Measurements from ENCODE around the gene DDX41.
"Not testable (repeated sequence)": the region's sequence is repeated elsewhere in the genome, so short reads cannot be mapped to it uniquely, and the experiment has no call there.

DDX41 gene

DNA sequence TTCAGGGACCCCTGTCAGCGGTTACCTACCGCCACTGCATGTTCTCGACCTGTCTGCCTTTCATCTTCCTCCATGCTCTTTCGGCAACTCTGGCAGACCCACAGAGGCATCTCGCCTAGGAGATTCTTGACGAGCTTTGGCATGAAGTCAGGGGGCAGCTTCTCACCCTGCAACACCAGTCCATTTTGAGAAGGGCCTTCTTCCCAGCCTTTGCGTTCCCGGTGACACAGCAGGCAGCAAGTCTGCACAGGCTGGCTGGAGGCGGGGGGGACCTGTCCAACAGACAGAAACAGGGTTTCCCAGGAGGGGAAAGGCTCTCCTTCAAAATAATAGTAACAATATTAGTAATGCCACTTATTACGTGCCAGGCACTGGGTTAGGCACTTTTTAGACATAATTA is 22.1 kb upstream of the DDX41 start:
- DNase-seq (ENCODE audit: extremely low spot score, insufficient read length, low read depth) = no peak

DNA sequence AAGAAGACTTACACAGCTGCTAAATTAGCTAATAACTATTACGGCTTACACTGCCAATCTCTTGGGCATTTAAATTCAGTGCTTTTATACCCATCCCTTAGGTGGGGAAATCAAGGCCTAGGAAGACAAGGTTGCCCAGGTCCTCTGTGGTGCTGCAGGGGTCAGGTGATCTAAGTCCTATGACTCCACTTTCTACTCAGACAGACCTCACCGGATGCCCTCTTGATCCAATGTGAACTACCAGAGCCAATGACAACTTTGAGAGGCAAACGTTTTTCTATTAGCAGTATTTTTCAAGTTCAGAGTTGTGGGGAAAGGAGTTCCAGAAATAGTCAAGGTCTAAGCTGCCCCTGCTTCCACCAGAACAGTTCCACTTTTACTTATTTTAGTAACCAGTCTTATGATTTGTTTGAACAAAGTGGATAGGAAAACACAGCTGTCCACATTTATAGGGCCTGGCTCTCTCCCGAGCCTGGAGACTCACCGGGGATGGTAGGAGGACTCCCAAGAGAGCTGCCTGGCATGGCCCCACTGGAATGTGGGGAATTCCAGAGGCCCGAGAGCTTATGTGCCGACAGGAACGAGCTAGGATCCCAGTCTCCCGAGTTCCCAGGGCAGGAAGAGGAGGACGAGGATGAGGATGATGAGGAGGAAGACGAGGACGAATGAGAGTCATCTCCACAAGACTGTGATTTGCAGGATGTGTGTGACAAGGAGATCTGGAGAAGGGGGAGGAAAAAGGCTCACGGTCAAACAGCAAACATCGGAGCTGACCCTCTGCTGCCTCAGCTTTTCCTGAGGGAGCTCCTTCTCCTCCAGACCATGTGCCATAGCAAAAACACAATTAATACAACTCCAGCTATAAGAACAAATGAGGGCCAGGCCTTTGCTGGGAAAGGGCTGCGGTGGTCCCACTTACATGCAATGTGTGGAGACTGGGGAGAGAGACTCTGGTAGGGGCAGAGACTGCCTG is 20.9 kb upstream of the DDX41 start:
- DNase-seq (ENCODE audit: extremely low spot score, insufficient read length, low read depth) (no peak), FAIRE-seq (no peak)

More for the DNA sequence above, 22.1 kb upstream of the DDX41 start:
- no peak for FAIRE-seq

DNA sequence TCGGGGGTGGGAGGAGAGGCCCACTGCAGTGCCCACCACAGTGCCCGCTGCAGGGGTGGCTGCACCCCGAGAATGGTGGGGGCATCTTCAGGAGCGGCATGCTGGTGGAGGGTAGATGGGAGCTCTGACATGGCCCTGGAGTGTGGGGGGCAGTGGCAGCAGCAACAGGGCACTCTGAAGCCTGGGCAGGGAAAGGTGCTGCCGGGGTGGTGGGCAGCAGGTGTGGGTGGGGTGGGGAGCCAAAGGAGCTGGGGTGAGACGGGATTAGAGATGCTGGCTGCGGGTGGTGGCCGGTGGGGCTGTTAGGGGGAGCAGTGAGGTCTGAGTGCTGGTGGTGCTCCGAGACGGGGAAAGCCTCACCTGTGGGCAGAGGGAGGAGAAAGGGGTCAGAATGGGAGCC is 19.6 kb upstream of the DDX41 start:
- DNase-seq (ENCODE audit: extremely low spot score, insufficient read length, low read depth) (no peak), FAIRE-seq (no peak)

DNA sequence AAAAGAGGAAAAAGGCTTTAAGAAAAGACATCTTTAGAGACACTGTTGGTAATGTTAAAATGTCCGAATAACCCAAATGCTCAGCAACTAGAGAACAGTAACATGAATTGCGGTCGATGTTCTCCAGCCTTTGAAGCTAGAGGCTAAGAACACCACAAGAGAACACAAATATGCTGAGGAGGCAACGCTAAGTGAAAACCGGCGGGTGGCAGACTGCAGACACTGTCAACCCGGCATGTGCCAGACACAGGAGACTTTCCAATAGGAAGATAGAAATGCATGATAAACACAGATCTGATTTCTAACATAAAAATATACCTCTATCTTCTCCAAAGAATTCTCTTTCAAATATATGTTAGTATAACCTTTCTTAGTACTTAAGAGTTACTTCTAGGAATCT is 18.4 kb upstream of the DDX41 start:
- FAIRE-seq = no peak
- DNase-seq (ENCODE audit: extremely low spot score, insufficient read length, low read depth) = no peak

DNA sequence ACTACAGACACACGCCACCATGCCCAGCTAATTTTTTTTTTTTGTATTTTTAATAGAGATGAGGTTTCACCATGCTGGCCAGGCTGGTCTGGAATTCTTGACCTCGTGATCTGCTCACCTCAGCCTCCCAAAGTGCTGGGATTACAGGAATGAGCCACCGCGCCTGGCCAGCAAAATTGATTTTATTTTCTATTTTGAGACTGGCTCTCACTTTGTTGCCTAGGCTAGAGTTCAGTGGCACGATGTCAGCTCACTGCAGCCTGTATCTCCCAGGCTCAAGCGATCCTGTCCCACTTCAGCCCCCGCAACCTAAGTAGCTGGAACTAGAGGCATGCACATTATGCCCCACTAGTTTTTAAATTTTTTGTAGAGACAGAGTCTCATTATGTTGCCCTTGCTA is 17.7 kb upstream of the DDX41 start:
- not testable (repeated sequence) for FAIRE-seq; DNase-seq (ENCODE audit: extremely low spot score, insufficient read length, low read depth)

DNA sequence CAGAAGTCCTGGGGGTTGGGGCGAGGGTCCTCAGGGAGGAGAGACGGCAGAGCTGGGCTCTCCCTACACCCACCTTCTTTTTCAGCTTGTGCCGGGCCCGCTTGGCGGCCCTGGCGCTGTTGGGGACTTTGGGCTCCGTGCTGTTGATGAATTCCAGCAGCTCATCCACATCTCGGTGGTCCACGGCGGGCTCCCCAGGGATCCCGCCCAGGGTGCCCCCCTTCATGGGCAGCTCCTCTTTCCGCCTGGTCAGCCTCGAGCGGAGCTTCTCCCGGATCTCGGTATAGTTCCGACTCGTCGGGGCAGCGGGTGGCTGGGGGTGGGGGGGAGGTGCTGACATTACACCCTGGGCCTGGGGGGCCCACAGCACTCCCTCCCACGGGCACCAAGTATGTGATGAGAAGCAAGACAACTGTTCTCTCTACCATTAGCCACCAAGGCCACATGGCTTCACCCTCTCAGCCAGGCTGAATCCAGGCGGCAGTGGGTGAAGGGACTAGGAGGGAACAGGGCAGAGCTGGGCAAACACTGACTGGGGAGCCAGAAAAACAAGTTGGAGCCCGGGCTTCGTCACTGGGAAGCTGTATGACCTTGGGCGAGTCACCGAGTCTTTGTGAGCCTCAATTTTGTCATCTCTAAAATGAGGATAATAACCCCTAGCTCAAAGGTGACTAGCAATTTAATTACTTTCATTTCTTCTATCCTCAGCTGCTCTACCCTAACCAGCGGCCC is 14.6 kb upstream of the DDX41 start:
- no peak for DNase-seq (ENCODE audit: extremely low spot score, insufficient read length, low read depth)
- no peak for FAIRE-seq

DNA sequence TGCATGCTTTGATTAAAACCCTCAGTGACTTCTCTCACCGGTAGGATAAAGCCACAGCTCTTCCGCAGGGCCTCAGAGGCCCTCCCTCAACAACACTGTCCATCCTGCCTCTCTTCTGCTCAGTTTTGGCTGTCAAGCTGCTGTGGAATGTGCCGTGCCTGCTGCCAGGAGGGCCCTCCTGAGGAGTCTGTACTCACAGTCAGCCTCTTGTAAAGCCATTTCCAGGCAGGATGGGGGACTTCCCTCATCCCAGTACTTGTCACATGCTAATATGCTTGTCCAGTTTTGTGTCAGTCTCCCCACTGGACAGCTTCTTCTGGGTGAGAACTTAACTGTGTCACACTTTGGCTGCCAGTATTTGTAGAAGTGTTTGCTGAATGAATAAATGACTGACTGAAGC is 13.9 kb upstream of the DDX41 start:
- no peak for DNase-seq (ENCODE audit: extremely low spot score, insufficient read length, low read depth)
- no peak for FAIRE-seq

DNA sequence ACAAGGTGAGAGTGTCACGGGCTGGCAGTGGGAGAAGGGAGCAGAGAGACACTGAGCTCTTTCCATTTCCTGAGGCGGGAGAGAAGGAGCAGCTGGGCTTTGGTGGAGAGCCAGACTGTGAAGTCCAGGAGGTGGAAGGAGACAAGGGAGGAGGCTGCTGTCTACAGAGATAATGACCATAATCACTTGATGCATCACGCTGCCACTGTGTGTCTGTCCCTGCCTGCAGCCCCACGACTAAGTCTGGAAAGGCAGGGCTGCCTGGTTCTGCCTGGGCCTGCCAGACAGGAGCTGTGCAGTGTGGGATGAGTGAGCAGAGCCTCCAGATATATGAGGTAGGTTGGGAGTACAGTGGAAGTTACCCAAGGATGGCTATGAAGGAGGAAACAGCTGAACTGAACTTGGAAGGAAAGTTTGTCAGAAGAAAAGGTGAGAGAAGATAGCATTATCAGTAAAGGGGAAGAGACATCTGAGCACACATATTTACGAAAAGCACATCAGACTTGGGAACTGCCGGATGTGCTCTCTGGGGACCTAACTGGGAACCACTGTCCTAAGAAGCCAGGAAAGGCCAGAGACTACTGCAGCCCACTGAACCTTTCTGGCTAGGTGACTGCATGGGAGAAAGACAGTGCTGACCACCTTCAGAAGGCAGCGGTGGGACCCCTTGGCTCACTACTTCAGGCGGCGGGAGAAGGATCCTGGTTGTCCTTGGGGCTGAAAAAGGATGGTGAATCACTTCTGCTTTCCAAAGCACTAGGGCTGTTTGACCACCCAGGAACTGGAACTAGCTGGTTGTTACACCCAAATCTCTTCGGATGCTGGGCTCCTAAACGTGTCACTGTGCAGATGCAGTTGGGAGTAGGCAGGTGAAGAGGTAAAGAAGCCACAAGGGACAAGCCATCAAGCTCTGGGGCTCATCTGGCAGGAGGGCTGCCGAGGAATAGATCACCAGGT is 12.8 kb upstream of the DDX41 start:
- no peak for FAIRE-seq
- DNase-seq (ENCODE audit: extremely low spot score, insufficient read length, low read depth) = no peak

DNA sequence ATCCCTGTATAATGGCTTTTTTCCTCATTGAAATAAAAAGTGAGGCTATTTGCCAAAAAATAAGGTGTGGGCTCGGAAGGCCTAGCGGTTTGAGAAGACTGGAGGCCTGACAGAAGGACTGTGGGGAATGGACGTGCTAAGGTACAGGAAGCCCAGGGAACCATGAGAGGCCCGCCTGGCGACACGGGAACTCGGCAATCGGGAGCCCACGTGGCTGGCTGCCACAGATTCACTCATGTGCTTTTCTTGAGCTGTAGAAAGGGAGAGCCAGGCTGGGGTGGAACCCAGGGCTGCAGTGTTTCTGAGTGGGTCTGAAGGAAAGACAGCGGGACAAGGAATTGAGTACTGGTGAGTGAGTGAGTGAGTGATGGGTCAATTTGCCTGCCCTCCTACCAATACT is 11.9 kb upstream of the DDX41 start:
- FAIRE-seq = no peak

DNA sequence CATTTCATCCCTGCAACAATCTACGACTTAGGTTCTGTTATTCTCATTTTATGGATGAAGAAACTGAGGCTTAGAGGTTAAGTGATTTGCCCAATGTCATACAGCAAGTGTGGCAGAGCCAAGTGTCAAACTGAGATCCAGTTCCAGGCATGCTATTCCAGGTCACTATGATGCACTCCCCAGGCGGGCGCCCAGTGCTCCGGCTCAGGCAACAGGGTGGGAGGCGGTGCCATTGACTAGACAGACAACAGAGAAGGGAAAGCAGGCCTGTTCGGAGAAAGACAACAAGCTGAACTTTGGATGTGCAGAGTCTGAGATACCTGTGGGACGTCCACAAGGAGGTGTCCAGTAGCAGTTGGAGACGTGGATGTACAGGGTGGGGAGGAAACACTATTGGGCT is 10.8 kb upstream of the DDX41 start:
- DNase-seq (ENCODE audit: extremely low spot score, insufficient read length, low read depth) (no peak), FAIRE-seq (no peak)

More for the DNA sequence above, 11.9 kb upstream of the DDX41 start:
- no peak for DNase-seq (ENCODE audit: extremely low spot score, insufficient read length, low read depth)

DNA sequence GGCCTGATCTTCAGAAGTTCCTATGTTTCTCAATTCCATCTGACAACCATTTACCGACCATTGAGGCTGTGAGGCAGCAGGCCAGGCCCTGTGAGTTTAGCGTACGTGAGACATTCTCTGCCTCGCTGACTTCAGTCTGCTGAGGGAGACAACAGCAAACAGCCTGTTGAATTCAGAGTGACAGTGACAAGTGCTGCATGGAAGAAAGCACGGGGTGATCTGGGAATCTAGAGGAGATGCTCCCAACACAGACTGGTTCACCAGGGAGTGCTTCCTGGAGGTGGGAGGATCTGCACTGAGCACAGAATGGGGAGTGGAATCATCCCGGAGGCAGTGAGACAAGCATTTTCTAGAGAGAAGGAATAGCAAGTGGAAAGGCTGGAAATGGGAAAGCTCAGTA is 10.0 kb upstream of the DDX41 start:
- FAIRE-seq = no peak

DNA sequence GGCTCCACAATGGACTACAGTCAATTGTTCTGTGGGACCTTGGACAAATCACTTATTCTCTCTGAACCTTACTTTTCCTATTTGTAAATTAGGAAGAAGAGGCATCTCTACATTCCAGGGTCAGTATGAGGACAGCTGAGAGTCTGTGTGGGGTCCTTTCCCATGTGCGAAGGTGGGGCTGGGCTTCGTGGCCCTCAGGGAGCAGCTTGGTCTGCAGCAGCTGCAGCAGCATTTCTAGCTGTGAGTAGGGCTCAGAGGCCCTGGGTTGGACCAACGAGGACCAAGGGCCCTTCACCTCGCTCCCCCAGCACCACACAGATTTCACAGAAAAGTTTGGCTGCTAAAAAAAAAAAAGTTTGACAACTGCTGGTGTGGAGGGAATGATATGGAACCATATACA is 9.4 kb upstream of the DDX41 start:
- no peak for DNase-seq (ENCODE audit: extremely low spot score, insufficient read length, low read depth)
- no peak for FAIRE-seq

More for the DNA sequence above, 10.0 kb upstream of the DDX41 start:
- no peak for DNase-seq (ENCODE audit: extremely low spot score, insufficient read length, low read depth)

DNA sequence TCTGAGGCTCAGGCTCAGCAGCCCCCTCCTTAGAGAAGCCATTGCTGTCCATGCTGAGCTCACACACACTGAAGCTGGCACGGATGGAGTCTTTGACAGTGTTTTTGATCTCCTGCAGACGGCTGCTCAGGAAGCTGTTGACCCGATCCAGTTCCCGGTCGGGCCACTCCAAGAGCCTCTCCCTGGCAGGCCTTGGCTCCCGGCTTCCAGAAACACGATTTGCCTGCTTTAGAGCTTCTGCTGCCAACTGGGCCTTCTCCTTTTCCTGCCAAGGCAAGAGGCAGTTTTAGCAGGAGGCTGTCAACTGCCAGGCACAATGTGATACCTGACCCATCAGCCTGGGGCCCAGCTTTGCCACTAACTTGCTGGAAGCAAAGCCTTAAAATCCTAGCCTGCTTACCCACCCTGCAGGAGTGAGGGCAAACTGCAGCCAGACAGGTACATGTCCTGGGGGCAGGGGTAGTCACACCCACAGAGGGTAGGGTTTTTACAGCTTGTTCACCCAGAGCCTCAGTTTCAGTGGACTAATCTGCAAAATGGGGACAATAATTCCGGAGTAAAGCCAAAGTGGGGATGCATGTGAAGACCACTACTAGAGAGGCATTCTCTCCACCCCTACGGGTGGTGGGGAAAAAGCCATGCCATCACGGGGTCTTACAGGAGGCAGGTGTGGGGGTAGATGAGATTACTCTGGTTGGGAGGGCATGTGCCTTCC is 8.3 kb upstream of the DDX41 start:
- FAIRE-seq (no peak), DNase-seq (ENCODE audit: extremely low spot score, insufficient read length, low read depth) (no peak)

DNA sequence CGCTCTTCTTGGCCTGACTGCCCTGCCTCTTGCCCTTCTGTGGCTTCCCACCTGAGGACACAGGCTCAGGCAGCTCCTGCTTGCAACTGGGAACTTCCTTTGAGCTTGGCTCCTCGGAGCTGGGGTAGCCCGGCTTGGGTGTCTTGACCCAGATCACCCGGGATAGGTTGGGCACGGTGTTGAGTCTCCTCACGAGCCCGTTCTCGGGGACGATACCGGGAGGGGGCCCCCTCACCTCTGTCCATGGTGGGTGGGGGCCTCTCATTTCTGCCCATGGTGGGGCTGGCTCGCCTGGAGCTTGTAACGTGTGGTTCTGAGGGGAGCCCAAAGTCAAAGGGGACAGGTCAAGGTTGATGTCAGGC is 7.8 kb upstream of the DDX41 start:
- FAIRE-seq (no peak), DNase-seq (ENCODE audit: extremely low spot score, insufficient read length, low read depth) (no peak)

DNA sequence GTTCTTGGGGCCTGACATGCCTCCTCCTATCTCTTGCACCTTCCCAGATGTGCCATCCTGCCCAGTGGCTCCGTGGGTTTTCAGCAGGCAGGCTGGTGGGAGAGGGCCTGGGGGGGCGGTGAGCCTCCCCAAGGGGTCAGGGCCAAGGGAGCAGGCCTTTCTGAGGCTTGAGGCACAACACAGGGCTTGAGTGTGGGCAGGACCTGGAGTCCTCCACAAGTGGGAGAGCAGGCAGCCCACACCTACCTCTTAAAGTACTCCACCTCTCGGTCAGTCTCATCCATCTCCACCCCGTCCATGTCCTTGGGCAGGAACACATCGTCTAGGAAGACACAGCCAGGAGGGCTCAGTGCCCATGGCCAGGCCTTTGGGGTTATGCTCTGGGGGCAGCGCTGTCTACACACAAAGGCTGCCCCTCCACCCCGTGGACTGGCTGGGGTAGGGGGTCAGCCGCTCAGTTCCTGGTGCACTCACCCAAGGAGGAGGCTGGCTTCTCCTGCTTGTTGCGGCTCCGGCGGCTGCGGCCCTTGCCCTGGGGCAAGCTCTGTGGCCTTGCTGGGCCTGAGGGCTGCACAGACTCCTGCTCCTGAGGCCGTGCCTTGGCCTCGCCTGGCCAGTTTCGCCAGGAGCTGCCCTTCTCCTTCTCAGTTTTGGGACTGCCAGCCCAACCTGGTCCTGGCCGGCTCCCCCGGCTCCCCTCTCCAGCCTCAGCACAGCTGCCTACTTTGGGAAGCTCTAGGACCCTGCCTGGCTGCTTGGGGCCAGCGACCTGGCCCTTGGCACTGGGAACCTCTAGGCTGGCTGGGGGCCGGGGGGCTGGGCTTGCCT is 7.2 kb upstream of the DDX41 start:
- FAIRE-seq = no peak

DNA sequence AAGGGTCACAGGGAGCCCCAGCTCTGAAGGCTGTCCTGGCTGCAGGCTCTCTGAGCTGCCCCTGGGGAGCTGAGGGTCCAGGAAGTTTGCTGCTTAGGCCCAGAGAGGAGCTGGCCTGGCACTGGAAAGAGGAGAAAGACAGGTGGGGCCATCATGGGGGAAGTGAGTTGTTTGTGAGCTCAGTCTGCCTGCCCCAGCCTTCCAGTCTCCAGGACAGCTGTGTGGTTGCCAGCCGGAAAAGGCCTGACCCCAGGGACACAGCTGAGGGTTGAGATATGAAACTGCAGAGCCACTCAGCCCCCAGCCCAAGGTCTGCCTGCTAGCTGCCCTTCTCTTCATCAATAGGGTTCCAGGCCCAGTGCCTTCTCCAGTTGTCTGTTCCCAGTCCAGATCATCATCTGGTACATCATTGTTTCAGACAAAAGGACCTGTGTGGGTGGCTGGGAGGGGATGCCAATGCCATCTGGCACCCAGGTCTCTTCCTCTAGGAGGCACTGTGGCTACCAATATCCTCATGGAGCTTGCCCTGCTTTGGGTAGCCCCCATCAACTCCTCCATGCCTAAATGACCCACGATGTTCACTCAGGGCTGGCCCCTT is 4.3 kb upstream of the DDX41 start:
- DNase-seq (ENCODE audit: extremely low spot score, insufficient read length, low read depth) = no peak
- no peak for FAIRE-seq

More for the DNA sequence above, 7.2 kb upstream of the DDX41 start:
- DNase-seq (ENCODE audit: extremely low spot score, insufficient read length, low read depth) = no peak

DNA sequence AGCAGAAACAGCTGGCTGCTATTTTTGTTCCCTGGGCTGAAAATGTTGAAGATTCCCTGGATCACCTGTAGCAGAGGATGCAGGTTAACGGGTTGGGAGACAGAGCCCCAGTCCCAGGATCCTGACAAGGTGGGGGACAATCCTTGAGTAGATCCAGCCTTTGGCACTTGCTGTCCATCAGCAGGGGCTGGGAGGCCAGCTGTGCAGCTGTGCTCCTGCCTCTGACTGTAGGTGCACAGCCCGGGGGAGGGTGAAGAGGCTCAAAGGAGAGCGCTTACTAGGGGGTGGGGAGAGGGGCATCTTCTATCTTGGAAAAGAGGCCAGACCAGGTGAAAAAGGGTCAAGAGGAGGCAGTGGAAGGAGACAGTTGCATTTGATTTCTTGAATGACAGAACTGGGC is 3.5 kb upstream of the DDX41 start:
- DNase-seq (ENCODE audit: extremely low spot score, insufficient read length, low read depth) = no peak
- no peak for FAIRE-seq

DNA sequence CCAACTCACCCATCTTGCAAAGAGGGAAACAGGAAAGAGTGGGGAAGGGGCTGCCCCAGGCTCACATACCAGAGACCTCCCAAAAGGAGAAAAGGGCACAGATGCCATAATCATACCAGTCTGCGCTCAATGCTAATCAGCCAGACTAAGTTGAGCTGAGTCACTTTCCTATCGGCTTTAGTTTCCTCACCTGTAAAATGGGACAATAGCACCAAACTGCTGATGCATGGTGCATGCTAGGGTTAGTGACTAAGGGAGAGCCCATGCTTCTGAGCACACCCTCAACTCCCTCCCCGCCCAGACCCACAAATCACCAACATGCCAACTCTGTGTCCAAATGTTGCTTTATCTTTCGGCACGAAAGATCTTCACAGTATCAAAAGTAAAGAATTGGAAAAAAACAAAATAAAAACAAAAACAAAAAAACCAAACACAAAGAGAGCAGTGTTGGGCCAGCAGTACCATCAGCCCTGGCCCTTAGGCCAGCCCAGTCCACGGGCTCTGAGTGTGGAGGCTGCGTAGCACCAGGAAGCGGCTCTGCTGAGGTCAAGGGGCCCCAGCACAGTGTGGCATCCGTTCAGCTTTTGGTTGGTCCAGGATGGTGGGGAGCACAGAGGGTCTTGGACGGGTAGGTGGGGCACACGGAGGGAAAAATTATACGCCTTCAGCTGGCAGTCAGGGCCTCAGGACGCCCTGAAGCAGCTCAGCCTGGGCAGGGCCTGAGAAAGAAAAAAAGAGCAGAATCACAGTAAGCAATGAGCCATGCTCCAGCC is 2.9 kb upstream of the DDX41 start:
- no peak for DNase-seq (ENCODE audit: extremely low spot score, insufficient read length, low read depth)
- FAIRE-seq = no peak
